K562 (cell line): ENCODE results near the gene DLGAP1. TPM values are rescaled to one million over a fixed set of nuclear protein-coding genes. Genes with fewer than 3 reads are reported as not detected.
A peak's percentile ranks its signal among the peaks of the same experiment; 100 is the strongest.

Experiments
- ATAC-seq: fragments of 200-7000 bp; cut with Tn5 transposase; 3 replicates; pipeline ENCODE4 v1.9.1; 2020; ENCODE audit warnings: moderate library complexity
- BruUV-seq: library from RNA; stranded (reverse); fragments of 400-500 nt; replicated peaks from 2 replicates; lab custom pipeline; 2021; lab: Mats Ljungman, UMichigan
- CTCF ChIA-PET: fragments of 300-600 bp; formaldehyde crosslinking; extraction: SDS; loops from one replicate; lab custom pipeline; 2021; ENCODE audit warnings: low intra/inter-chr PET ratio; lab: Yijun Ruan, JAX
- POLR2A ChIA-PET: fragments of 300-600, 350-650 bp; sonication (Branson Sonifier 250); formaldehyde crosslinking; extraction: SDS; loops from one replicate; lab custom pipeline; 2021; ENCODE audit warnings: antibody characterized with exemption, inconsistent platforms; lab: Yijun Ruan, JAX
- DNase-seq, 4 experiments: peaks; one replicate each; pipeline versions ENCODE4 v3.0.0 to v3.0.0-alpha.2; 2011 to 2018; ENCODE audit warnings: low spot score in 3 of 4, mixed read lengths in 3 of 4; ENCODE audit errors: extremely low read depth in 1 of 4
- FAIRE-seq: peaks from 2 replicates; lab custom pipeline; 2011; peaks lifted over from hg19 to GRCh38; lab: Jason Lieb, UNC
- H2AFZ ChIP-seq: 2 replicates; pipeline ENCODE4 v1.6.0; 2011; ENCODE audit warnings: low read depth, low read length, control low read depth, inconsistent platforms
- H3K27ac ChIP-seq: fragments of 200-600 bp; 3 replicates; pipeline ENCODE4 v1.8.0; 2011; ENCODE audit warnings: low read depth, mild to moderate bottlenecking, control low read depth, inconsistent platforms, low read length, moderate library complexity, mixed read lengths; ENCODE audit errors: extremely low read depth
- H3K27me3 ChIP-seq, 2 experiments: fragments of 300-600 bp in 1 of 2; 2 replicates in 1 of 2; 3 replicates in 1 of 2; pipeline versions ENCODE4 v1.6.0 to v1.8.0; 2011; ENCODE audit warnings: inconsistent platforms in 2 of 2, low read length in 2 of 2, mild to moderate bottlenecking in 1 of 2, mixed read lengths in 1 of 2, moderate library complexity in 1 of 2; ENCODE audit not compliant: control insufficient read depth in 2 of 2, insufficient read depth in 2 of 2
- H3K36me3 ChIP-seq: fragments of 300-600 bp; 3 replicates; pipeline ENCODE4 v1.8.0; 2011; ENCODE audit warnings: mild to moderate bottlenecking, low read length, inconsistent platforms; ENCODE audit not compliant: control insufficient read depth, insufficient read depth
- H3K4me1 ChIP-seq, 2 experiments: fragments of 200-600 bp in 1 of 2; replicated peaks in 1 of 2; 2 replicates in 1 of 2; 3 replicates in 1 of 2; pipeline versions ENCODE4 v1.5.1 to v1.8.0; 2011; ENCODE audit warnings: inconsistent platforms in 2 of 2, low read length in 2 of 2, mild to moderate bottlenecking in 1 of 2, mixed read lengths in 1 of 2, moderate library complexity in 1 of 2; ENCODE audit not compliant: control insufficient read depth in 2 of 2, insufficient read depth in 2 of 2
- H3K4me2 ChIP-seq: 2 replicates; pipeline ENCODE4 v1.6.1; 2011; ENCODE audit warnings: low read length, control low read depth, inconsistent platforms, mixed read lengths; ENCODE audit not compliant: insufficient read depth
- H3K4me3 ChIP-seq: fragments of 200-600 bp; sonication (generic), shearing (Covaris generic); 2 replicates; pipeline ENCODE4 v1.5.1; 2016; ENCODE audit warnings: control low read depth, inconsistent platforms
- H3K79me2 ChIP-seq: fragments of 200-600 bp; 3 replicates; pipeline ENCODE4 v1.8.0; 2011; ENCODE audit warnings: low read length, inconsistent platforms; ENCODE audit not compliant: control insufficient read depth, insufficient read depth
- H3K9ac ChIP-seq, 2 experiments: 2 replicates each; pipeline versions ENCODE4 v1.6.0 to v1.6.1; 2011; ENCODE audit warnings: low read depth in 2 of 2, low read length in 2 of 2, control low read depth in 1 of 2, inconsistent platforms in 1 of 2, mild to moderate bottlenecking in 1 of 2, mixed read lengths in 1 of 2; ENCODE audit not compliant: insufficient read depth in 1 of 2
- H3K9me1 ChIP-seq: one replicate; pipeline ENCODE4 v1.6.0; 2011; ENCODE audit warnings: inconsistent platforms, mild to moderate bottlenecking, low read length, moderate library complexity; ENCODE audit not compliant: control insufficient read depth, insufficient read depth
- H3K9me3 ChIP-seq: replicated peaks from 2 replicates; pipeline ENCODE4 v1.5.1; 2011; ENCODE audit warnings: low read depth, low read length, inconsistent platforms; ENCODE audit not compliant: control insufficient read depth, insufficient read depth
- H4K20me1 ChIP-seq: replicated peaks from 2 replicates; pipeline ENCODE4 v1.6.1; 2011; ENCODE audit warnings: low read length, inconsistent platforms, mixed read lengths; ENCODE audit not compliant: control insufficient read depth, insufficient read depth
- CBX2 ChIP-seq: fragments of 200-600 bp; sonication (generic); IDR thresholded peaks from one replicate; pipeline ENCODE4 v1.6.1; 2012; ENCODE audit warnings: mild to moderate bottlenecking, low read length, inconsistent platforms; ENCODE audit not compliant: insufficient read depth, poor library complexity, severe bottlenecking
- CHD4 ChIP-seq: fragments of 200-600 bp; sonication (generic); IDR thresholded peaks from 3 replicates; pipeline ENCODE4 v1.6.1; 2012; ENCODE audit warnings: low read depth, mild to moderate bottlenecking, mixed read lengths, low read length, inconsistent platforms; ENCODE audit not compliant: insufficient read depth, insufficient replicate concordance, poor library complexity, severe bottlenecking
- ETV5 ChIP-seq: sonication (generic); formaldehyde crosslinking; IDR thresholded peaks from 2 replicates; pipeline ENCODE4 v1.4.0; 2020; ENCODE audit warnings: low read depth, mild to moderate bottlenecking, missing genetic modification reagents
- PCBP2 ChIP-seq: fragments of 200-400 bp; formaldehyde crosslinking; IDR thresholded peaks from 2 replicates; pipeline ENCODE4 v1.6.1; 2018; ENCODE audit warnings: low read length, low read depth, mild to moderate bottlenecking, moderate library complexity; ENCODE audit not compliant: poor library complexity, severe bottlenecking
- POLR2AphosphoS2 ChIP-seq: IDR thresholded peaks from 2 replicates; pipeline ENCODE4 v1.6.1; 2012; ENCODE audit warnings: low read length, improper control_type of control experiment
- ZNF586 ChIP-seq: fragments of 450-650 bp; formaldehyde crosslinking; conservative IDR thresholded peaks from 2 replicates; pipeline ENCODE4 v1.4.0; 2020; ENCODE audit warnings: mild to moderate bottlenecking, moderate library complexity
- WGBS: fragments of 100-300 bp; shearing (Covaris generic); methylation state at CpG from one replicate; pipeline ENCODE4 v1.1.6; 2016; ENCODE audit warnings: low coverage, mixed read lengths; ENCODE audit not compliant: insufficient coverage; ENCODE audit errors: missing lambda C conversion rate; 5-methylcytosine and 5-hydroxymethylcytosine counted together
- in situ Hi-C: fragments of 300-500 bp; cut with MboI; formaldehyde crosslinking; loops from 4 replicates; pipeline ENCODE4 v1.15.0; 2018; ENCODE audit warnings: inconsistent platforms, mixed read lengths
- intact Hi-C: fragments of 100-400 bp; cut with micrococcal nuclease; formaldehyde crosslinking; loops from 2 replicates; pipeline ENCODE4 v1.14.2; 2022
- polyA plus RNA-seq, 8 experiments: library from polyadenylated mRNA; depleted of rRNA in 4 of 8; stranded (reverse) in 5 of 8; unstranded in 3 of 8; fragments of >200 nt; fragmentation: Nextera tagmentation in 2 of 8; fragmentation: Illumina TruSeq in 1 of 8; extraction: Ambion mirVana in 2 of 8; extraction: Trizol in 1 of 8; gene quantifications; 2 replicates each; pipeline versions ENCODE4 v1.2.1 to v1.2.3, GENCODE V29; 2011 to 2014; ENCODE audit warnings: inconsistent platforms in 1 of 8, missing spikeins in 1 of 8
- total RNA-seq, 7 experiments: library from RNA; depleted of rRNA in 6 of 7; stranded (reverse); fragments of >200 nt in 6 of 7; fragmentation: Illumina TruSeq in 2 of 7; extraction: Trizol in 2 of 7; gene quantifications; 2 replicates each; pipeline versions ENCODE4 v1.2.1 to v1.2.3, GENCODE V29; 2011 to 2021; ENCODE audit warnings: low replicate concordance in 1 of 7
- TF ChIP-seq, protein P1 (sequence below): sonication (generic); formaldehyde crosslinking; IDR thresholded peaks from 2 replicates; pipeline ENCODE4 v1.8.0; 2022; ENCODE audit warnings: missing genetic modification reagents, mild to moderate bottlenecking, moderate library complexity, borderline replicate concordance
- TF ChIP-seq, protein P2 (sequence below): fragments of 250-450 bp; sonication (Bioruptor Pico); IDR thresholded peaks from 2 replicates; pipeline ENCODE4 v1.4.0; 2020; ENCODE audit warnings: mild to moderate bottlenecking, moderate library complexity
- TF ChIP-seq, protein P3 (sequence below): fragments of 250-450 bp; sonication (Bioruptor Pico); IDR thresholded peaks from 2 replicates; pipeline ENCODE4 v1.5.0; 2021
- TF ChIP-seq, protein P4 (sequence below): fragments of 250-450 bp; sonication (Bioruptor Pico); IDR thresholded peaks from 2 replicates; pipeline ENCODE4 v1.8.0; 2021; ENCODE audit warnings: moderate library complexity, mild to moderate bottlenecking, inconsistent platforms

The DLGAP1 gene
- total and polyA plus RNA-seq, 9 of the 15 experiments (the other 6 are each of a cell fraction or from before 2014, with no cell fraction given), result 0.04 to 0.22 (median 0.08) TPM

DNA sequence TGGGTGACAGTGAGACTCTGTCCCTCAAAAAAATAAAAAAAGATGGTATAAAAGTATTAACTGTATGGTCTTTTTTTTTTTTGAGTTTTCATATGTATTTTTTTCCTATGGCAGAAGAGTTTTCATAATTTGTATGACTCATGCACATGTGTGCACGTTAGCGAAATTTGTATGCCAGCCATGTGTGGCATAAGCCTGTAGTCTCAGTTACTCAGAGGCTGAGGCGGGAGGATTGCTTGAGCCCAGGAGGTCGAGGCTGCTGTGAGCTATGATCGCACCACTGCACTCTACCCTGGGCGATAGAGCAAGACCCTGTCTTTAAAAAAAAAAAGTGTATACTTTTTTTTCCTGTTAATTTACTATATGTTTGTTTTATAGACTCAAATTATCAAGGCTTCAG is 844.3 kb downstream of the DLGAP1 start:
- no TSS peak for BruUV-seq
- no peaks in the 10 kb centered on the region for H3K27me3 ChIP-seq
- in situ Hi-C loops, result no loop called here
- CTCF ChIA-PET, result no interaction called here
- ATAC-seq (no peak), DNase-seq (no peak), FAIRE-seq (no peak)
- TF ChIP-seq, protein P1, sequence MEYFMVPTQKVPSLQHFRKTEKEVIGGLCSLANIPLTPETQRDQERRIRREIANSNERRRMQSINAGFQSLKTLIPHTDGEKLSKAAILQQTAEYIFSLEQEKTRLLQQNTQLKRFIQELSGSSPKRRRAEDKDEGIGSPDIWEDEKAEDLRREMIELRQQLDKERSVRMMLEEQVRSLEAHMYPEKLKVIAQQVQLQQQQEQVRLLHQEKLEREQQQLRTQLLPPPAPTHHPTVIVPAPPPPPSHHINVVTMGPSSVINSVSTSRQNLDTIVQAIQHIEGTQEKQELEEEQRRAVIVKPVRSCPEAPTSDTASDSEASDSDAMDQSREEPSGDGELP (CRISPR knock-in tag), result no peak
- TF ChIP-seq POLR2AphosphoS2, result 0 out of 2 replicates have a peak, but pooled peaks have one; percentile 3
- peaks cover 23% of the 10 kb centered on the region; the same call in 2 of the 3 replicates for H3K36me3 ChIP-seq
- H3K27ac ChIP-seq, result no peak overlapping the region
- no peaks in the 10 kb centered on the region for H4K20me1 ChIP-seq
- no peak overlapping the region; the same call in 1 of the 2 replicates for H2AFZ ChIP-seq
- H3K9me1 ChIP-seq, result no peaks in the 10 kb centered on the region
- H3K4me2 ChIP-seq, result no peak overlapping the region
- no peaks in the 10 kb centered on the region for H3K9me3 ChIP-seq
- H3K9ac ChIP-seq, result no peak overlapping the region; a peak in 1 of 4 replicates
- POLR2A ChIA-PET, result interaction anchor here (0.6 to 7.9 kb wide), 10 partner anchors 10 to 314 kb away, joined by 4 to 80 read pairs (median 6); no protein-coding TSS in a partner anchor
- no peak overlapping the region for H3K4me3 ChIP-seq
- peaks cover 38% of the 10 kb centered on the region for H3K79me2 ChIP-seq
- 81% methylated on average over 6 of the region's 6 CpGs for WGBS
- intact Hi-C loops, result no loop called here
- H3K4me1 ChIP-seq, result peaks cover 36 to 51% of the 10 kb centered on the region in 2 experiments

DNA sequence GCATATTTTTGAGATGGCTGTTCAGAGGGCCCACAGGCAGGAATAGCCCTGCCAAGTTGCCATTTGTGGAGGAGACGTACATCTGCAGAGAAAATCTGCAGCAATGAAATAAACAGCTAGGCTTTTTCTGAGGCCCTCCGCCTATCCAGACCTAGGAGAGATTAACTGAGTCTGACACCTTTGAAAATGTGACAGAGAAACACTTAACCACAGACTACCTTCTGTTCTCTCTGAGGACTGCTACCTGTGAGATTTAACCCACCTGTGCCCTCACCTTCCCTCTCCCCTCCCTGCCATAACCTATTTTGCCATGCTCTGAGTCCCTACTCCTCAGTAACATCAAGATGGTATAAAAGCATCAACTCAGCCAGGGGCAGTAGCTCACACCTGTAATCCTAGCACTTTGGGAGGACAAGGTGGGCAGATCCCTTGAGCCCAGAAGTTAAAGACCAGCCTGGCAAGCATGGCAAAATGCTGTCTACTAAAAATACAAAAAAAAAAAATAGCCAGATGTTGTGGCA is 844.9 kb downstream of the DLGAP1 start:
- FAIRE-seq (no peak), DNase-seq (no peak), ATAC-seq (no peak)
- no peak overlapping the region for H3K4me3 ChIP-seq
- H3K79me2 ChIP-seq, result peaks cover 43% of the 10 kb centered on the region
- H3K27me3 ChIP-seq, result no peaks in the 10 kb centered on the region
- no TSS peak for BruUV-seq
- in situ Hi-C loops (no loop called here), intact Hi-C loops (no loop called here)
- H3K4me1 ChIP-seq, result peaks cover 32 to 45% of the 10 kb centered on the region in 2 experiments
- no peak overlapping the region for H3K4me2 ChIP-seq
- no peaks in the 10 kb centered on the region for H3K9me3 ChIP-seq
- H3K9ac ChIP-seq, result no peak overlapping the region; a peak in 1 of 4 replicates
- peak overlapping the region; percentile 6; the same call in 1 of the 3 replicates for H3K27ac ChIP-seq
- ChIA-PET CTCF (no interaction called here), POLR2A (interaction anchor here (0.6 to 7.9 kb wide), 11 partner anchors 9 to 284 kb away, joined by 3 to 80 read pairs (median 5); no protein-coding TSS in a partner anchor)
- H3K9me1 ChIP-seq, result no peaks in the 10 kb centered on the region
- 83% methylated on average over 2 of the region's 2 CpGs for WGBS
- H4K20me1 ChIP-seq, result no peaks in the 10 kb centered on the region
- peaks cover 23% of the 10 kb centered on the region; the same call in 2 of the 3 replicates for H3K36me3 ChIP-seq
- H2AFZ ChIP-seq, result 0 out of 2 replicates have a peak overlapping the region, but pooled peaks have one; percentile 13
- TF ChIP-seq CHD4 (no peak), ETV5 (CRISPR knock-in tag) (0 out of 2 replicates have a peak, but pooled peaks have one; percentile 20), CBX2 (no peak), PCBP2 (no peak), POLR2AphosphoS2 (peak; percentile 94), ZNF586 (CRISPR knock-in tag) (no peak)
- TF ChIP-seq, protein P2, sequence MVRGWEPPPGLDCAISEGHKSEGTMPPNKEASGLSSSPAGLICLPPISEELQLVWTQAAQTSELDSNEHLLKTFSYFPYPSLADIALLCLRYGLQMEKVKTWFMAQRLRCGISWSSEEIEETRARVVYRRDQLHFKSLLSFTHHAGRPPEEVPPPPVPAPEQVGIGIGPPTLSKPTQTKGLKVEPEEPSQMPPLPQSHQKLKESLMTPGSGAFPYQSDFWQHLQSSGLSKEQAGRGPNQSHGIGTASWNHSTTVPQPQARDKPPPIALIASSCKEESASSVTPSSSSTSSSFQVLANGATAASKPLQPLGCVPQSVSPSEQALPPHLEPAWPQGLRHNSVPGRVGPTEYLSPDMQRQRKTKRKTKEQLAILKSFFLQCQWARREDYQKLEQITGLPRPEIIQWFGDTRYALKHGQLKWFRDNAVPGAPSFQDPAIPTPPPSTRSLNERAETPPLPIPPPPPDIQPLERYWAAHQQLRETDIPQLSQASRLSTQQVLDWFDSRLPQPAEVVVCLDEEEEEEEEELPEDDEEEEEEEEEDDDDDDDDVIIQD (CRISPR knock-in tag), result no peak
- TF ChIP-seq, protein P3, sequence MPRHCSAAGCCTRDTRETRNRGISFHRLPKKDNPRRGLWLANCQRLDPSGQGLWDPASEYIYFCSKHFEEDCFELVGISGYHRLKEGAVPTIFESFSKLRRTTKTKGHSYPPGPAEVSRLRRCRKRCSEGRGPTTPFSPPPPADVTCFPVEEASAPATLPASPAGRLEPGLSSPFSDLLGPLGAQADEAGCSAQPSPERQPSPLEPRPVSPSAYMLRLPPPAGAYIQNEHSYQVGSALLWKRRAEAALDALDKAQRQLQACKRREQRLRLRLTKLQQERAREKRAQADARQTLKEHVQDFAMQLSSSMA, result peak; percentile 45; the same call in 1 of the 2 replicates
- TF ChIP-seq, protein P4, sequence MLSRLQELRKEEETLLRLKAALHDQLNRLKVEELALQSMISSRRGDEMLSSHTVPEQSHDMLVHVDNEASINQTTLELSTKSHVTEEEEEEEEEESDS (CRISPR knock-in tag), result no peak
